Body of pancreas (tissue), 4 donors: ENCODE measurements around the gene CX3CR1.

Experiments
- POLR2A ChIP-seq, 3 donors: fragments of 450-650 bp; IDR thresholded peaks; one replicate each; pipeline ENCODE4 v1.6.1; 2016; ENCODE audit warnings: antibody characterized with exemption in 3 of 3, mild to moderate bottlenecking in 2 of 3
- TF ChIP-seq, protein P1 (sequence below), 7 experiments: fragments of 450-650 bp in 4 of 7; fragments of 200-600 bp in 3 of 7; sonication (generic) in 3 of 7; IDR thresholded peaks; one replicate each; pipeline ENCODE4 v1.5.1; 2016 to 2019; ENCODE audit warnings: antibody characterized with exemption in 7 of 7

DNA sequence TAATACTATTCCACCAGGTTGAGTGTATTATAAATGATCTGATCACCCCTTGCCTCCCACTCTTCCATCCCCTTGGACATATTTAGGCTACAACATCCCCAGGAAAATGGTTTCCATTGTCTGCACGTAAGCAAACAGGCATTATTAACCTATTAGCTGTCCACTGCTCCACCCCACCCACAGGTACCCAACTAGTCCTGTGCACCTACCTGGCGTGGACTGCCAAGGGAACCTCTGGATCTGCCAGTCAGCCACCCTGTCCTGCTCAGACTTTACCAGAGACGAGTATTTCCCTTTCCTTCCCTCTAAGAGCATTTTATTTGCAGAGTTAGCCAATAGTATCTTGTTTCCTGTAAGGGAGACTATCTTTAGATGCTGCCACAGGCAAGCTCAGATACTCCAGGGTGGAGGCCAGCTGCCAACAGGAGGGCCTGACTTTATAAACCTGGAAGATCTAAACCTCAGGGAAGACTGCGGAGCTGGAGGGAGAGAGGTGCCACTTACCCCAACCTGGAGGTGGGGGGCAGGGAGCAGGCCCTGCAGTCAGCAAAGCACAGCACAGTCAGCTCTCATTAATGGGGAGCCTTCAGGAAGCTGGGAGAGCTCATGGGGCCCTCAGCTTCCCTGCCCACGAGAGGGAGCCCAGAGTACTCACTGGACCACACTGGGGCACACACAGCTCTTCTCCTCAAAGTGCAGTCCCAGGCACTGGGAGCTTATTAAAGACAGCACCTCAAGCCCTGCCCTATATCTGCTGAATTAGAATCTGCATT lies at the start of gene CX3CR1:
- TF ChIP-seq, protein P1, sequence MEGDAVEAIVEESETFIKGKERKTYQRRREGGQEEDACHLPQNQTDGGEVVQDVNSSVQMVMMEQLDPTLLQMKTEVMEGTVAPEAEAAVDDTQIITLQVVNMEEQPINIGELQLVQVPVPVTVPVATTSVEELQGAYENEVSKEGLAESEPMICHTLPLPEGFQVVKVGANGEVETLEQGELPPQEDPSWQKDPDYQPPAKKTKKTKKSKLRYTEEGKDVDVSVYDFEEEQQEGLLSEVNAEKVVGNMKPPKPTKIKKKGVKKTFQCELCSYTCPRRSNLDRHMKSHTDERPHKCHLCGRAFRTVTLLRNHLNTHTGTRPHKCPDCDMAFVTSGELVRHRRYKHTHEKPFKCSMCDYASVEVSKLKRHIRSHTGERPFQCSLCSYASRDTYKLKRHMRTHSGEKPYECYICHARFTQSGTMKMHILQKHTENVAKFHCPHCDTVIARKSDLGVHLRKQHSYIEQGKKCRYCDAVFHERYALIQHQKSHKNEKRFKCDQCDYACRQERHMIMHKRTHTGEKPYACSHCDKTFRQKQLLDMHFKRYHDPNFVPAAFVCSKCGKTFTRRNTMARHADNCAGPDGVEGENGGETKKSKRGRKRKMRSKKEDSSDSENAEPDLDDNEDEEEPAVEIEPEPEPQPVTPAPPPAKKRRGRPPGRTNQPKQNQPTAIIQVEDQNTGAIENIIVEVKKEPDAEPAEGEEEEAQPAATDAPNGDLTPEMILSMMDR (IDR thresholded peaks at IDR 0.05), result no peak
- no peak for TF ChIP-seq POLR2A (IDR thresholded peaks at IDR 0.05)
